ENCODE data around the gene SMIM41.

The SMIM41 gene

DNA sequence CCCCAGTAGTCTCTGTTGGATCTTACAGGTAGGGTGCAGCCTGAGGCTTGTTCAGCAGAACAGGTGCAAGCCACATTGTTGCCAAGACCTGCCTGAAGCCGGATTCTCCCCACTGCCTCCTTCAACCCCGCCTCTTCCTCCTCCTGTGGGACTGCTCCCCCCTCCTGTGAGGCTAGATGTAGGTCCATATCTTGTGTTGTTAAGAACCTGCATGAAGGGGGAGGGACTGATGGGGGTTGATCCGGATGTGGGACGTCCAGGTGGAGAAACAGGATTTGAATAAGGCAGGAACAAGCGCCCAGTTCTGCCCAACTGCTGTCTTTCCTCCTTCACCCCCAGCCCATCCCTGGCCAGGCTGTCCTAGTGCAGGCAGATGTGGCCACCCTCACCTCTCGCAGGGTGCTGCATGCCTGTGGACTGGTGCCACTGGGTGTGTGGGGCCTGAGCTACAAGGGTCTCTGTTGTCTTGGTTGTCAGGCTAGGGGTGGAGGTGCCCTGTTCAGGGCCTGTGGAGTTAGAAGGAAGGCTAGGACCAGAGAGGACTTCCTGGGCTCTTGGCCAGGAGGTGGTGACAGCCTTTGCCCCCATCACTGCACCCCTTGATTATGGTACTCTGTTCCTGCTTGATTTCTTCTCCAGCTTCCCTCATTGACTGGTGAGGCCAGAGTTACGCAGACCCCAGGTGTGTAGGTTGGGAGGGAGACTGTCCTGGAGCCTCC, 26.9 kb upstream of the SMIM41 start:
- DNase-seq = peak; percentile 23

DNA sequence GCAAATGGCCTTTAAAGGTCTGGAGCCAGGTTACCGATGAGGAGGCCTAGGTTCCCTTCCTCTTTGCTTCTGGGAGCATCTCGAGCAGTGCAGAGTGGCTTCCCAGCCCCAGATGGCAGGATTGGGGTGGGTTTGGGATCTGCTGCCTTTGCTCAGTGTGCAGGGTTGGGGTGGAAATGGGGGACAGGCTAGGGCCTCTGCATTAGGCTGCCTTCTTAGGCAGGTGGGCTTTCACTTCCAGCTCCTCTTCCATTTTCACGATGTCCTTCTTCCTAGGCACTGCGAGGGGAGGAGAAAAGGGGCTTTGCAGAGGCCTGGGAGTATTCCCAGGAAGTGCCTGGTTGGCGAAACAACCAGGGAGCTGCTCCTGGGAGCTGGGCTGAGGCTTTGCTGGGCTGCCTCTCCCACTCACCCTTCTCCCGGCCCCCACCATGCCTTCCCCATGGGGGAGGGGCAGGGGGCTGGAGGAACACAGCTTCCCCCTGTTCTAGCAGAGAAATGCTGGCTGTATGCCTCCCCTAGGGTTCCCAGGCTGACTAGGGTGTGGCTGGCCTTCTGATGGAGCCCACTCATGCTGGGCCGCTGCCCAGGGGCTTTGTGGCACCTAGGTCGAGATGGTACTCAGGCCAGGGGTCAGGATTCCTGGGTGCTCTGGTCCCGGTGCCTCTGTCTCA, 25.8 kb upstream of the SMIM41 start:
- no peak for DNase-seq

DNA sequence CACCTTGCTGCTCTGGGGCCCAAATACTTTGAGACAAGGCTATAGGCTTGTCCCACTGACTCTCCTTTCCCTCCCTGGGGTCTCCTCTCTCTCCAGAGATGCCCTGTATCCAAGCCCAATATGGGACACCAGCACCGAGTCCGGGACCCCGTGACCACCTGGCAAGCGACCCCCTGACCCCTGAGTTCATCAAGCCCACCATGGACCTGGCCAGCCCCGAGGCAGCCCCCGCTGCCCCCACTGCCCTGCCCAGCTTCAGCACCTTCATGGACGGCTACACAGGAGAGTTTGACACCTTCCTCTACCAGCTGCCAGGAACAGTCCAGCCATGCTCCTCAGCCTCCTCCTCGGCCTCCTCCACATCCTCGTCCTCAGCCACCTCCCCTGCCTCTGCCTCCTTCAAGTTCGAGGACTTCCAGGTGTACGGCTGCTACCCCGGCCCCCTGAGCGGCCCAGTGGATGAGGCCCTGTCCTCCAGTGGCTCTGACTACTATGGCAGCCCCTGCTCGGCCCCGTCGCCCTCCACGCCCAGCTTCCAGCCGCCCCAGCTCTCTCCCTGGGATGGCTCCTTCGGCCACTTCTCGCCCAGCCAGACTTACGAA, 25.2 kb upstream of the SMIM41 start:
- DNase-seq = no peak

DNA sequence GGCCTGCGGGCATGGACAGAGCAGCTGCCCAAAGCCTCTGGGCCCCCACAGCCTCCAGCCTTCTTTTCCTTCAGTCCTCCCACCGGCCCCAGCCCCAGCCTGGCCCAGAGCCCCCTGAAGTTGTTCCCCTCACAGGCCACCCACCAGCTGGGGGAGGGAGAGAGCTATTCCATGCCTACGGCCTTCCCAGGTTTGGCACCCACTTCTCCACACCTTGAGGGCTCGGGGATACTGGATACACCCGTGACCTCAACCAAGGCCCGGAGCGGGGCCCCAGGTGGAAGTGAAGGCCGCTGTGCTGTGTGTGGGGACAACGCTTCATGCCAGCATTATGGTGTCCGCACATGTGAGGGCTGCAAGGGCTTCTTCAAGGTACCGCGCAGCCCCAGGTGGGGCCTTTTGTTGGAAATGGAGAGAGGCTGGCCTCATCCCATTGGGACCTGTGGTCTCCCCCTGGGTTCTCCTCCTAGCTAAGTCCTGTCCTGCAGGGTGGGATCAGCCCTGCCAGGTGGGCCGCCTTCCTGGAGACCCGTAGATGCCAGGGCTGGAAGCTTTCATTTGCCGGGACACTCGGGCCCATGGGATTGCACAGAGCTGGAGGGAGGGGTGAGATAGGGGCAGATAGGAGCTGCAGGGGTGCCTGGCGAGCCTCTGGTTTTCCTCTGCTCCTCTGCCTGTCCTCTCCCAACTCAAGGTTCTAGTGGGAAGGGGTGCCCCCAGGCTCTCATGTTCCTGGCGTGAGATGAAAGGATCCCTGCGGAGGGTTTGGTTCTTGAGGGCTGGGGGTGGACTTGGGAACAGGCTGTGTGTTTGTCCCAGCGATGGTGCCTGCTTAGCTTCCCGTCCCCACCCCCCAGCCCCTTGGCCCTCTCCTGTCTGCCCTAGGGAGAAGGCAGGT, 24.4 kb upstream of the SMIM41 start:
- no peak for DNase-seq

GRCh38 chr12:52055731-52056711, 23.5 kb upstream of the SMIM41 start:
- DNase-seq = no peak

DNA sequence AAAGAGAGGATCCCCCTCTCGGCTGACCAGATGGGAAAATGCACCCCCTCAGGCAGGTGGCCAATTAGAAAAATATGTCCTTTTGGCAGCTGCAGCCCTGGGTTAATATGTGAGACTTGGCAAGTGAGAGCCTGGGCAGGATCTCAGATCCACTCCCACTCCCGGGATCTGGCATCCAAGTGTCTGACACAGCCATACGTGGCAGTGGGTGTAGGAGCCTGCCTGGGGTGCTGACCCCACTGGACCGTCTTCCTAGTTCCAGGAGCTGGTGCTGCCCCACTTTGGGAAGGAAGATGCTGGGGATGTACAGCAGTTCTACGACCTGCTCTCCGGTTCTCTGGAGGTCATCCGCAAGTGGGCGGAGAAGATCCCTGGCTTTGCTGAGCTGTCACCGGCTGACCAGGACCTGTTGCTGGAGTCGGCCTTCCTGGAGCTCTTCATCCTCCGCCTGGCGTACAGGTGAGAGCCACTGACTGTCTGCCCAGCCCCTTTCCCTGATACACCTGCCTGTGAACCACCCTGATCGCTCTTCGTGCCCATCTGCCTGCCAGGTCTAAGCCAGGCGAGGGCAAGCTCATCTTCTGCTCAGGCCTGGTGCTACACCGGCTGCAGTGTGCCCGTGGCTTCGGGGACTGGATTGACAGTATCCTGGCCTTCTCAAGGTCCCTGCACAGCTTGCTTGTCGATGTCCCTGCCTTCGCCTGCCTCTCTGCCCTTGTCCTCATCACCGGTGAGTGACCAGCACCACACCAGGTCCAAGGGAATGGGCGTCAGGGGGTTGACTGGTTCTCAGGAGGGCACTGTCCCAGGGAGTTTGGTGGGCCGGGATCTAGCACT, 22.5 kb upstream of the SMIM41 start:
- no peak for DNase-seq

- no peak for DNase-seq
Observed at GRCh38 chr12:52057638-52058576, 21.6 kb upstream of the SMIM41 start.

GRCh38 chr12:52058631-52059361, 20.7 kb upstream of the SMIM41 start:
- DNase-seq = peak; percentile 28

DNA sequence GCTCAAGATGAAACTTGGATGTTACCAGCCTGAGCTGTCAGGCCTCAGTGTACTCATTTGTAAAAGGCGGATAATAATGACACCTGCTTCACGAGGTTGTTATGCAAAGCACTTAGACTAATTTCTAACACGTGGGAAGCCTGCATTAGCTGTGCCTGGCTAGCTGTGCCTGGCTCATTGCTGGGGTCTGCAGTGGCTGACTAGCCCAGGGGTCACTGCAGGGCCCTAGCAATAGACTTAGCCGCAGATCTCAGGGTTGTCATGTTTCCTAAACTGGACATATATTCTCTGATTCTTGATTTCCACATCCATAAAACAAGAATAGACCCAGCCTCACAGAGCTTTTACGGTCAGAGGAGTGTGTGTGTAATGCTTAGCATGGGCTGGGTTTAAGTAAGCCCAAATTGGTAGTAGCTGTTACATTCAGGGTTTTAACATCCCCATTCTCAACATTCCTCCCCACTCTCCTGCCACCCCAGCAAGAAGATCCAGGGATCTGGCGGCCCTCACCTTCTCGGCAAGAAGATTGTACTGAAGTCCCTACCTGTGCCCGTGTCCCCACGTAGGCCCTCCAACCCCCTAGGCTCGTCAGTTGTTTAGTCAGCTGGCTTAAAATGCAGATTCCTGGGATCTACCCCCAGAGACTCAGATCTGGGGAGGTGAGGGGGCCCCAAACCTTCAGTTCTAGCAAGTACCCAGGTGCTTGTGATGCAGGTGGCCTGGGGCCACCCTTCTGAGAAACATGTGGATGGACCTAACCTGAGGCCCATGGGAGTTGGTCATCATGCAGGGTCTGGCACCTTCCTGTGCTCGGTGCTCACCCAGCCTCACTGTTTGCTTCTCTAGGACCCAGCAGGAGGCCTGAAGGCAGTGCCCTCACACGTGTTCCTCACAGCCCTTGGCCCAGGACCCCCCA, 19.7 kb upstream of the SMIM41 start:
- DNase-seq = no peak

DNA sequence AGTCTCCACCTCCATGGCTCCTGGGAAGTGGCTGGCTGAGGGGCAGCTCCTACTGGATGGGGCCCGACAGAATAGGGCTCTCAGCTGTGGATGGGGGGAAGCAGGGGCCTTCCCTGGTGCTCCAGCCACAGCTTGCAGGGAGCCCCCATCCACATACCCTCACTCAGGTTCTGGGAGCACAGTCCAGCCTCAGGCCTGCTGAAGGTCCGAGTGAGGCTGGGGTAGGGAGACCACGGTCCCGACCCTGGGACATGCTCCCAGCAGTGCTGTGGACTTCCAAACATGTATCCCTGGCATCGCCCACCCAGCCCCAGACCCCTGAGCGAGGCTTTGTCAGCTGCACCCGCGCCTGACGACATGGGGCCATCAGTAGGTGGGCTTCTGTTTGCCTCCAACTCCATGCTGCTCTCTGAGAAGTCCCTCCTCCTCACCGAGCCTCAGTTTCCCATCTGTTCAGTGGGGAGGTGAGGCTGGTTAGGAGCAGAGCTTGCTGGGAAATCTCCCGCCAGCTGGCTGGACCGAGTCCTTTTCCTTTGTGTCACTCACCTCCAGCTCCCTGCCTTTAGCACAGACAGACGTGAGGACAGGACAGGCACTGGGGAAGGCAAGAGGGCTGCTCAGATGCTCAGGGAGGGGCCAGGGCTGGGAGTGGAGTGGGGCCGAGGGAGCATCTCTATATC, 18.9 kb upstream of the SMIM41 start:
- DNase-seq = no peak

- DNase-seq = no peak
Observed at GRCh38 chr12:52061470-52062166, 17.9 kb upstream of the SMIM41 start.

DNA sequence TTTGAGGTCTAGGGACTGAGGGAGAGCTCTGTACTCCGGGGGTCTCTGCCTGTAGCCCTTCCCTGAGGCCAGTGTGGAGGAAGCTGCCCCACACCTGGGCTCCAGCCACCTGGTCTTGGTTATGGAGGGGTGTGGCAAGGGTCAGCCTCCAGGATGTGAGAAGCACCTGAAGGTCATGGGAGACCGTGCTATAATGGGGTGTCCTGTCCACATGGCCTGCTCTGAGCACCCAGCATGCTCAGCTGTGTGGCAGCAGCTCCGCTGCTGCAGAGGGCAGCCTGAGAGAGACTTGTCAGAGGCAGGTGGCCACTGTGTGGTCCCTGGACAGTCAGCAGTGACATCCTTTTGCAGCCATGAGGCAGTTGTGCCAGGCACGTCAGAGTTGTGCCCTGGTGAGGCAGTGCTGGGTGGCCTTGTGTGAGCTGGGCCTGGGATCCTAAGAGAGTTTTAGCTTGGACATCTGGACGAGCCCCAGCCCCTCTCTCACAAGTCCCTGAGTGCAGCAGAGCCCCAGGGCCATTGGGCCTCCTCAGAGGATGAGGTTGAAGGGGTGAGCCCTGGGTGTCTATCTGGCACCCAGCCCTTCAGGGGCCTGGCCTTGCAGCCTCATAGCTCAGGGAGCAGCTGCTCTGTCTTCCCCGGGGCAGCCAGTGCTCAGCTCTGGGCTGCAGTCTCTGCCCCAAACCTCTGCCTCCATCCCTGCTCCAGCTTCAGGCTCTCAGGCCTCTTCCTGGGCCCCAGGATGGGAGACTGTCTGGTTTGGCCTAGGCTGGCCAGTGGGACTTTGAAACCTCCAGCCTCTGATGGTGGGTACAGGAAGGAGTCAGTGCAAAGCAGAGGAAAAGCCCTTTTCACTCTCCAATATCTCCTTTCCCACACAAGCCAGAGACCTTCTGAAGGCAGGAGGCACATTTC, 17.1 kb upstream of the SMIM41 start:
- DNase-seq = no peak

GRCh38 chr12:52063082-52063924, 16.2 kb upstream of the SMIM41 start:
- no peak for DNase-seq

DNA sequence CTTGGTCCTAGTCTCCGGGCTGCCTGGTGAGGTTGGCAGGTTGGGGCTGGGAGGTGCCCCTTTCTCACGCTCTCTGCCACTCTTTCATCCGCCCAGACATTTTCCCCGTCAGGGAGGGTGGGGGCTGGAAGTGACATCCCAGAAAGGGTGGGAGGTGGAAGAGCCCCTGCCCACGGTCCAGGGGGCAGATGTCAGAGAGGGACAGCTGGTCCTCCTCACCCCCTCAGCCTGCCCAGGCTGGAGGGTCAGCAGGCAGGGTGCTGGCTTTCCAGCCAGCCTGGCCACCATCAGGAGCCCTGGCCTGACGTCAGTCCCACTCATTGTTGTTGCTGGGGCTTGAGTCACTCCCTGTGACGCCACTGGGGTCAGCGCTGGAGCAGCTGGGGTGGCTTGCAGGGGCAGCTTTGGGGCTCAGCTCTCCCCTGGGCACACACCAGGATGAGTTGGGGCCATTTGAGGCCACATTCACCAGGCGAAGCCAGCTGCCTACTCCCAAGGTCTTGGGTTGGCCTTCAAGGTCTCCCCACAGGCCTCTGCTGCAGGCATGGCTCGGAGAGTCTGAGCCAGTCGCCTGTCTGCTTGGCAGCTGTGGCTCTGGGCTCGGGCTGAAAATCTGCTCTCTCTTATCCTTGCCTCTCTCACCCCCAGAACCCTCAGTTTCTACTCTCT, 15.4 kb upstream of the SMIM41 start:
- no peak for DNase-seq

Measured in NCI-H2029 treated with DMSO at 0.1 percent for 48 hours (cell line).